Ectodermal cell (in vitro differentiated cells): ENCODE data around the gene NID1.
"Not testable (repeated sequence)": the region's sequence is repeated elsewhere in the genome, so short reads cannot be mapped to it uniquely, and the experiment has no call there.

Experiments
- H3K27ac ChIP-seq: 2 replicates; pipeline ENCODE4 v1.7.0; 2013; ENCODE audit warnings: mild to moderate bottlenecking, low read depth, low read length; ENCODE audit not compliant: insufficient read depth, poor library complexity, severe bottlenecking
- H3K27me3 ChIP-seq: 2 replicates; pipeline ENCODE4 v1.7.0; 2013; ENCODE audit warnings: mild to moderate bottlenecking, low read length; ENCODE audit not compliant: insufficient read depth, control insufficient read depth, poor library complexity, severe bottlenecking
- H3K36me3 ChIP-seq: one replicate; pipeline ENCODE4 v1.7.0; 2013; ENCODE audit warnings: low read length; ENCODE audit not compliant: control insufficient read depth, insufficient read depth
- H3K4me1 ChIP-seq: one replicate; pipeline ENCODE4 v1.7.0; 2013; ENCODE audit warnings: low read length; ENCODE audit not compliant: control insufficient read depth, insufficient read depth
- H3K4me3 ChIP-seq: 2 replicates; pipeline ENCODE4 v1.7.0; 2013; ENCODE audit warnings: low read depth, low read length, control low read depth; ENCODE audit not compliant: insufficient read depth
- H3K9me3 ChIP-seq: 2 replicates; pipeline ENCODE4 v1.7.0; 2013; ENCODE audit warnings: mild to moderate bottlenecking, low read length, moderate library complexity; ENCODE audit not compliant: control insufficient read depth
- WGBS, 2 experiments: methylation state at CpG; one replicate each; pipeline ENCODE4 v1.1.7; 2013; ENCODE audit warnings: missing lambda C conversion rate in 2 of 2; 5-methylcytosine and 5-hydroxymethylcytosine counted together

NID1 gene

DNA sequence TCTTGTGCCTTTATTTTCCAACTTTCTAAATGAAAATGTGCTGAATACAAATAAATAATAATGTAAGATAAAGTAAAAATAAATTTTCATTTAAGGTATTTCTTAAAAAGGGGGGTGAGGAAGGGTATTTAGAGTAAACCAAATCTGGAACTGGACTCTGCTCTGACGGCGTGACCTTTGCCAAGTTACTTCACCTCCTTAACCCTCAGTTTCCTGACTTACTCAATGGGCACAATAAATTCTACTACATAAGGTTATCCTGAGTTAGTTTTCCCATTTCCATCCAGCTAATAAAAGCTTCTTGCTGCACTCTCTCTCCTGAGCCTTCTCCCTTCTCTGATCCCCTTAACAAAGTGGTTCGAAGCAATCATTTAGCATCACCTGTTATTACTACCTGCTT lies 93.9 kb downstream of the NID1 start:
- 88 to 90% methylated on average over 3 of the region's 3 CpGs for WGBS, 2 experiments
- H3K4me3 ChIP-seq = no peak overlapping the region
- H3K36me3 ChIP-seq = no peaks in the 10 kb centered on the region
- H3K9me3 ChIP-seq = no peaks in the 10 kb centered on the region
- H3K27me3 ChIP-seq = no peaks in the 10 kb centered on the region
- peaks cover 2% of the 10 kb centered on the region for H3K4me1 ChIP-seq
- no peak overlapping the region for H3K27ac ChIP-seq

DNA sequence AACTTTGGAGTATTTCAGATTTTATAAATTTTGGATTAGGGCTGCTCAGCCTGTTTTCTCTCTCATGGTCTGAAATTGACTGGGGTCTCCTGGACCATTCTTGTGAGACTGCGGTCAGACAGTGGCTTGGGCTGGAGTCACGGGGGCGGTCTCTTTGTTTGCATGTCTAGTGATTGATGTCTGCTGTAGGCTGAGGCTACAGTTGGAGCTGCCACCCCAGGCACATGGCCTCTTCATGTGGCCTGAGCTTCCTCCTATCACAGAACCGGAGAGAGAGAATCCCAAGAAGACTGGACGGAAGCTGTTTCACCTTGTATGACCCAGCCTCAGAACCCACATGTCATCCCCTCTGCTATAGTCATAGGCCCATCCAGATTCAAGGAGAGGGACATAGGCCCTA lies 96.1 kb downstream of the NID1 start:
- no peak overlapping the region for H3K27ac ChIP-seq
- H3K4me3 ChIP-seq = no peak overlapping the region
- H3K9me3 ChIP-seq = no peaks in the 10 kb centered on the region
- no peaks in the 10 kb centered on the region for H3K36me3 ChIP-seq
- no peaks in the 10 kb centered on the region for H3K27me3 ChIP-seq
- peaks cover 2% of the 10 kb centered on the region for H3K4me1 ChIP-seq
- WGBS, 2 experiments = 81 to 84% methylated on average over 5 of the region's 5 CpGs

DNA sequence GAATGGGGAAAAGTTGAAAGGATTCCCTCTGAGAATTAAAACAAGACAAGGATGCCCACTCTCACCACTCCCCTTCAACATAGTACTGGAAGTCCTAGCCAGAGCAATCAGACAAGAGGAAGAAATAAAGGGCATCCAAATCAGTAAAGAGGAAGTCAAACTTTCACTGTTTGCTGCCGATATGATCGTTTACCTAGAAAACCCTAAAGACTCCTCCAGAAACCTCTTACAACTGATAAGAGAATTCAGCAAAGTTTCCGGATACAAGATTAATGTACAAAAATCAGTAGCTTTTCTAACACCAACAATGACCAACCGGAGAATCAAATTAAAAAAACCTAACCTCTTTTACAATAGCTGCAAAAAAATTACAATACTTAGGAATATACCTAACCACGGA lies 98.8 kb downstream of the NID1 start:
- not testable (repeated sequence) for H3K36me3 ChIP-seq, H3K27ac ChIP-seq, H3K9me3 ChIP-seq, H3K4me1 ChIP-seq, H3K4me3 ChIP-seq, H3K27me3 ChIP-seq
- 92 to 96% methylated on average over 5 of the region's 5 CpGs for WGBS, 2 experiments

DNA sequence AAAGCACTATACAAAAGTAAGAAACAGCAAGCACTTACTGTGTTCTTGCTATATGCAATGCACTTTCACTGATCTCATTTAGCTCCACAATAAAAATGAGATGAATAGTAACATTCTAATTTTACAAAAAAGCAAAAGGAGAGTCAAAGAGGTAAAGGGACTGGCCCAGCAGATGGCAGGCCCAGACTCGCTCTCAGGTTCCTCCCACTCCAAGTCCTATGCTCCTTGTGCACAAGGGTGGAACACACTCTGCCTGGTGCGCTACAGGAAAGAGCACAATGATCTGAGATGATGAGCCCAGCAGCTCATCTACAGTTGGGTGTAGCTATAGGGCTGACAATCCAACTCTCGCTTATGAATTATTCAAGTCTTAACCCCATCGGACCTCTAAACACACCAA lies 104.1 kb downstream of the NID1 start:
- Histone ChIP-seq H3K9me3 (no peaks in the 10 kb centered on the region), H3K27me3 (no peaks in the 10 kb centered on the region), H3K4me1 (no peaks in the 10 kb centered on the region), H3K4me3 (no peak overlapping the region), H3K36me3 (no peaks in the 10 kb centered on the region), H3K27ac (no peak overlapping the region)
- WGBS, 2 experiments = 91 to 93% methylated on average over 4 of the region's 4 CpGs

DNA sequence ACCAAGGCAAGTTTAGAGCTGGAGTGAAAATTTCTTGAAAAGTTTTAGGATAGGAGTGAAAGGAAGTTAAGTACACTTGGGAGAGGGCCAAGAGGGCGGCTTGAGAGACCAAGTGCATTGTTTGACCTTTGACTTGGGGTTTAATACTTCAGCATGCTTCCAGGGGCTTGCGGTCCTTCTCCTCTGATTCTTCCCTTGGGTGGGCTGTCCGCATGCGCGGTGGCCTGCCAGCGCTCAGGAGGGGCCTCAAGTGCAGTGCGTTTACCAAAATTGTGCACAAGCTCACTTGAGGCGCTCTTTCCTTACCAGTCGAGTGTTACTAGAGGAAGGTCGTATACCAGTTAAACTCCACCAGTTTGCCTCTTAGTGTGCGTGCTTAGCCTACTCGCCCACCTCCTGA lies 106.9 kb downstream of the NID1 start:
- WGBS, 2 experiments = 93 to 95% methylated on average over 12 of the region's 12 CpGs
- Histone ChIP-seq H3K27ac (no peak overlapping the region), H3K4me3 (no peak overlapping the region), H3K27me3 (no peaks in the 10 kb centered on the region), H3K9me3 (no peaks in the 10 kb centered on the region), H3K4me1 (no peaks in the 10 kb centered on the region), H3K36me3 (no peaks in the 10 kb centered on the region)

DNA sequence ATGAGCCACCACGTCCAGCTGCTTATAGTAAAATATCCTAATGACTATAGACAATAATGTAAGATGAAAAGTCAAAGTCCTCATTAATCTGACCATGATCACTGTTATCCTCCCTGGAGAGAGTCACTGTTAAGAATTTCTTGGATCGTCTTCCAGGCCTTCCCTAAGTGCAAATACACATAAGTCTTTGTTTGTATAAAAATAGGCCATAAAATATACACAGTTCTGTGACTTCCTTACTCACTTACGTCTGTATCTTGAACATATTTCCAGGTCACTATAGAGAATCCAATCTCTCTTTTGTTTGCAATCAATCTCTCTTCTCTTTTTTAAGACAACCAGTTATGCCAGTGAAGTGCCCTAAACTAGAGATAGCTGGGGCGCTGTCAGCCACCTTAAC lies 109.1 kb downstream of the NID1 start:
- Histone ChIP-seq H3K9me3 (no peaks in the 10 kb centered on the region), H3K27me3 (no peaks in the 10 kb centered on the region), H3K4me1 (no peaks in the 10 kb centered on the region), H3K36me3 (no peaks in the 10 kb centered on the region), H3K27ac (no peak overlapping the region), H3K4me3 (no peak overlapping the region)
- 90 to 91% methylated on average over 2 to 3 of the region's 4 CpGs for WGBS, 2 experiments

DNA sequence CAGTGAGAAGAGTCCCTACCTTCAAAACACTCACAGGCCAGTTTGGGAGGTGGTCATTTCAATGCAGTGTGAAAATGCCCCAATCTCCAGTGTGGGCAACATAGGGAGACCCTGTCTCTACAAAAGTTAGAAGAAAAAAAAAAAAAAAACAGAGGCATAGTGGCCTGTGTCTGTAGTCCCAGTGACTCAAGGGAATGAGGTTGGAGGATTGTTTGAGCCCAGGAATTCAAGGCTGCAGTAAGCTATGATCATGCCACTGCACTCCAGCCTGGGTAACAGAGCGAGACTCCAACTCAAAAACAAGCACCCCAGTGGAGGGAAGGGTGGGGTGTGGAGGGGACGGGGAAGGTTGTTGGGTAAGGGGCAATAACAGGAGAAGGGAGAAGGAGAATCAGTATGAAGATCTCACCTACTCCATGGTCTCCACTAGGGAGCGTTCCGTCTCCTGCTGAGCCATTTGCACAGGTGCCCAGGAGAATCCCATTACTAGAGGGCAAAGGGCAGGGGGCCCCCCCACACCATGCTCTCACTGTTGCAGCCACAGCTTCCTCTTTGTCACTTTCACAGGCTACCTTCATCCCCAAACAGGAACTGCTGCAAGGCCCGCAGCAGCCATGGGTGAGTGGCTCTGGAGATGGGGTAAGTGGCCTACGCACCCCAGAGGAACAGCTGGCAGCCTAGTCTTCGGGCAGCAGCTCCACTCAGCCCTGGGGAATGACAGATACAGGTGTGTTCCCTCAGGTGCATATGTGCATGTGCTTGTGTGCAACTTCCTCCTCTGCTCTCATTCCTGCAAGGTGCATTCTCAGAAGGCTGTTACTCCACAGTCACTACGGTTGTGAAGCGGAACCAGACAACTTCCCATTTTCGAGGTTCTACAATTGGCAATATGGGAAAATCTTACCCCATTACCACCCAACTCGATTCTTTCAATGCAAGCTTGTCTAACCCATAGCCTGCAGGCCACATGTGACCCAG lies 110.3 kb downstream of the NID1 start:
- H3K4me1 ChIP-seq = no peaks in the 10 kb centered on the region
- no peak overlapping the region for H3K4me3 ChIP-seq
- no peak overlapping the region for H3K27ac ChIP-seq
- no peaks in the 10 kb centered on the region for H3K9me3 ChIP-seq
- H3K36me3 ChIP-seq = no peaks in the 10 kb centered on the region
- 90 to 94% methylated on average over 11 of the region's 11 CpGs for WGBS, 2 experiments
- no peaks in the 10 kb centered on the region for H3K27me3 ChIP-seq

DNA sequence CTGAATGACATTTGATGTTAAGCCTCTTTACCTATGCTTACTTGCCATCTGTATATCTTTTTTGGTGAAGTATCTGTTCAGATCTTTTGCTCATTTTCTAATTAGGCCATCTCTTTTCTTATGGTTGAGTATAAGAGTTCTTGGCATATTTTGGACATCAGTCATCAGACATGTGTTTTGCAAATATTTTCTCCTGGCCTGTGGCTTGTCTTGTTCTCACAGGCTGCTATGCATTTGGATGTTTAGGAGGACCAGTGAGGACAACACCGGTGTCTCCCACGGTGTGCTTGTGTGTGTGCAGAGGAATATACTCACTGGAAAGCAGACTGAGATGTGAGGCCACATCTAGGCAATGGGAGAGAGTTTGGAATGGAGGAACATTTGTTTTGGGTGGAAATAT lies 111.1 kb downstream of the NID1 start:
- Histone ChIP-seq H3K4me3 (no peak overlapping the region), H3K9me3 (no peaks in the 10 kb centered on the region), H3K27ac (no peak overlapping the region), H3K27me3 (no peaks in the 10 kb centered on the region), H3K36me3 (no peaks in the 10 kb centered on the region), H3K4me1 (no peaks in the 10 kb centered on the region)
- 91 to 100% methylated on average over 2 of the region's 2 CpGs for WGBS, 2 experiments

DNA sequence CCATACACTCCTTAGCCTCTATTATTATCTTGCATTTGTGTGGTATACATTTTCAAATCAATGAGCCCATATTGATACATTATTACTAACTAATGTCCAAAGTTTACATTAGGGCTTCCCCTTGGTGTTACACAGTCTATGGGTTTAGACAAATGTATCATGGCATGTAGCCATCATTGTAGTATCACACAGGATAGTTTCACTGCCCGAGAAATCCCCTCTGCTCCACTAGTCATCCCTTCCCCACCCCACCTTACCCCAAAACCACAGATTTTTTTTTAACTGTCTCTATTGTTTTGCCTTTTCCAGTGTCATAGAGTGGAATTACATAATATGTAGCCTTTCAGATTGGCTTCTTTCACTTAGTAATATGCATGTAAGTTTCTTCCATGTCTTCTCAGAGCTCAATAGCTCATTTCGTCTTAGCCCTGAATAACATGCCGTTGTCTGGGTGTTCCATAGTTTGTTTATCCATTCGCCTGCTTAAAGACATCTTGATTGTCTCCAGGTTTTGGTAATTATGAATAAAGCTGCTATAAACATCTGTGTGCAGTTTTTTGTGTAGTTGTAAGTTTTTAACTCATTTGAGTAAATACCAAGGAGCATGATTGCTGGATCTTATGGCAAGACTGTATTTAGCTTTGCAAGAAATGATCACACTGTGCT lies 111.8 kb downstream of the NID1 start:
- Histone ChIP-seq H3K4me3 (no peak overlapping the region), H3K9me3 (no peaks in the 10 kb centered on the region), H3K4me1 (no peaks in the 10 kb centered on the region), H3K27me3 (no peaks in the 10 kb centered on the region), H3K27ac (no peak overlapping the region), H3K36me3 (no peaks in the 10 kb centered on the region)
- WGBS, 2 experiments = 93 to 94% methylated on average over 4 of the region's 4 CpGs

DNA sequence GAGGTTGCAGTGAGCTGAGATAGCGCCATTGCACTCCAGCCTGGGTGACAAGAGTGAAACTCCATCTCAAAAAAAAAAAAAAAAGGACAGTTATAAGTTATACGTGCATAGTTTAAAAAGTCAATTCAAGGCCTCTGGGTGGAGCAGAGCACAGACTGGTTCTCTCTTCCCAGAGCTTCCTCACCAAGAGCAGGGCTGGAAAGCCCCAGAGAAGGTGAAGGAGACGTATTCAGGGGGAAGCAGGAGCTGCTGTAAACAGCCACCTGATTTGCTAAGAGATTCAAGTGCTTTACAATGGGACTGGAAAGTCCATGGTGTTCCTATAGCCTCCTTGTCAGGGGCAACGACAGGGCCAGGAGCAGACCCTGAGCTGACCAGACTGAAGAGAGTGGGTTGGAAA lies 113.2 kb downstream of the NID1 start:
- H3K4me1 ChIP-seq = no peaks in the 10 kb centered on the region
- no peaks in the 10 kb centered on the region for H3K27me3 ChIP-seq
- WGBS, 2 experiments = 88 to 93% methylated on average over 4 of the region's 4 CpGs
- H3K36me3 ChIP-seq = no peaks in the 10 kb centered on the region
- no peak overlapping the region for H3K4me3 ChIP-seq
- H3K9me3 ChIP-seq = no peaks in the 10 kb centered on the region
- no peak overlapping the region for H3K27ac ChIP-seq
